Cardiac muscle cell (in vitro differentiated cells and primary cell): ENCODE data around the gene ENPEP. TPM values are rescaled to one million over a fixed set of nuclear protein-coding genes. Genes with fewer than 3 reads are reported as not detected.

ENCODE experiments used
- DNase-seq, 2 donors: peaks; one replicate each; pipeline versions ENCODE4 v3.0.0 to v3.0.0-alpha.2; 2010 to 2017; ENCODE audit warnings: low read depth in 1 of 2, low spot score in 1 of 2
- H3K27ac ChIP-seq: fragments of 200-600 bp; sonication (generic); 2 replicates; pipeline ENCODE4 v1.5.1; 2016
- H3K27me3 ChIP-seq: fragments of 200-600 bp; sonication (generic); 2 replicates; pipeline ENCODE4 v1.6.0; 2016; ENCODE audit warnings: control low read depth
- H3K36me3 ChIP-seq: fragments of 200-600 bp; sonication (generic); 2 replicates; pipeline ENCODE4 v1.5.1; 2016; ENCODE audit warnings: control low read depth
- H3K4me1 ChIP-seq: fragments of 200-600 bp; sonication (generic); 2 replicates; pipeline ENCODE4 v1.8.1; 2017; ENCODE audit warnings: low read depth, mild to moderate bottlenecking, mixed run types
- H3K4me3 ChIP-seq: fragments of 200-600 bp; sonication (generic); 2 replicates; pipeline ENCODE4 v1.5.1; 2016; ENCODE audit warnings: mild to moderate bottlenecking
- H3K9me3 ChIP-seq: fragments of 200-600 bp; sonication (generic); 2 replicates; pipeline ENCODE4 v1.5.1; 2017; ENCODE audit warnings: low read depth, mild to moderate bottlenecking, control low read depth
- CTCF ChIP-seq: IDR thresholded peaks from 2 replicates; pipeline ENCODE4 v1.5.1; 2012; ENCODE audit warnings: low read depth, mild to moderate bottlenecking, low read length
- polyA plus RNA-seq: library from polyadenylated mRNA; unstranded; fragments of >200 nt; fragmentation: Nextera tagmentation; extraction: Ambion mirVana; gene quantifications from 2 replicates; pipeline ENCODE4 v1.2.1, GENCODE V29; 2016
- total RNA-seq: library from RNA; depleted of rRNA; stranded (reverse); fragments of >200 nt; gene quantifications from 2 replicates; pipeline ENCODE4 v1.2.3, GENCODE V29; 2016

The ENPEP gene
- total and polyA plus RNA-seq, 2 experiments from 2014 or later, result 4.6 to 5.5 TPM

- Histone ChIP-seq H3K4me1 (no peaks in the 10 kb centered on the region), H3K4me3 (no peak overlapping the region), H3K9me3 (no peaks in the 10 kb centered on the region), H3K27me3 (no peaks in the 10 kb centered on the region), H3K36me3 (no peaks in the 10 kb centered on the region), H3K27ac (no peak overlapping the region)
- TF ChIP-seq CTCF, result no peak
- DNase-seq, result no peak
Observed at GRCh38 chr4:110596431-110596830, 120.5 kb downstream of the ENPEP start.

- no peaks in the 10 kb centered on the region for H3K4me1 ChIP-seq
- H3K9me3 ChIP-seq, result no peaks in the 10 kb centered on the region
- H3K4me3 ChIP-seq, result no peak overlapping the region
- TF ChIP-seq CTCF, result no peak
- H3K36me3 ChIP-seq, result no peaks in the 10 kb centered on the region
- DNase-seq, result no peak
- H3K27me3 ChIP-seq, result no peaks in the 10 kb centered on the region
- H3K27ac ChIP-seq, result no peak overlapping the region
Observed at GRCh38 chr4:110597582-110597981, 121.6 kb downstream of the ENPEP start.

GRCh38 chr4:110602061-110602460 lies 126.1 kb downstream of the ENPEP start:
- Histone ChIP-seq H3K4me1 (no peaks in the 10 kb centered on the region), H3K4me3 (no peak overlapping the region), H3K27ac (no peak overlapping the region), H3K27me3 (no peaks in the 10 kb centered on the region), H3K36me3 (no peaks in the 10 kb centered on the region), H3K9me3 (no peaks in the 10 kb centered on the region)
- TF ChIP-seq CTCF, result no peak
- DNase-seq, result no peak

- no peak for TF ChIP-seq CTCF
- Histone ChIP-seq H3K36me3 (no peaks in the 10 kb centered on the region), H3K9me3 (no peaks in the 10 kb centered on the region), H3K27ac (no peak overlapping the region), H3K4me1 (peaks cover 12% of the 10 kb centered on the region), H3K27me3 (peaks cover 7% of the 10 kb centered on the region), H3K4me3 (no peak overlapping the region)
- DNase-seq, result no peak
Observed at GRCh38 chr4:110605077-110605476, 129.1 kb downstream of the ENPEP start.

- TF ChIP-seq CTCF, result no peak
- H3K27me3 ChIP-seq, result peaks cover 48% of the 10 kb centered on the region
- no peaks in the 10 kb centered on the region for H3K36me3 ChIP-seq
- peaks cover 13% of the 10 kb centered on the region for H3K4me1 ChIP-seq
- no peak overlapping the region for H3K27ac ChIP-seq
- H3K4me3 ChIP-seq, result no peak overlapping the region
- H3K9me3 ChIP-seq, result no peaks in the 10 kb centered on the region
- no peak for DNase-seq
Observed at GRCh38 chr4:110609044-110609750, 133.2 kb downstream of the ENPEP start.

- Histone ChIP-seq H3K27me3 (peaks cover 62% of the 10 kb centered on the region), H3K9me3 (no peaks in the 10 kb centered on the region), H3K4me1 (peaks cover 13% of the 10 kb centered on the region), H3K36me3 (no peaks in the 10 kb centered on the region), H3K4me3 (no peak overlapping the region), H3K27ac (no peak overlapping the region)
- no peak for TF ChIP-seq CTCF
- DNase-seq, result no peak
Observed at GRCh38 chr4:110610620-110610939, 134.6 kb downstream of the ENPEP start.
